Body of pancreas (tissue), 4 donors: Measurements from ENCODE around the gene ACBD6.

Experiments
- POLR2A ChIP-seq, 3 donors: fragments of 450-650 bp; IDR thresholded peaks; one replicate each; pipeline ENCODE4 v1.6.1; 2016; ENCODE audit warnings: antibody characterized with exemption in 3 of 3, mild to moderate bottlenecking in 2 of 3
- TF ChIP-seq, protein P1 (sequence below), 7 experiments: fragments of 450-650 bp in 4 of 7; fragments of 200-600 bp in 3 of 7; sonication (generic) in 3 of 7; IDR thresholded peaks; one replicate each; pipeline ENCODE4 v1.5.1; 2016 to 2019; ENCODE audit warnings: antibody characterized with exemption in 7 of 7

- TF ChIP-seq, protein P1, sequence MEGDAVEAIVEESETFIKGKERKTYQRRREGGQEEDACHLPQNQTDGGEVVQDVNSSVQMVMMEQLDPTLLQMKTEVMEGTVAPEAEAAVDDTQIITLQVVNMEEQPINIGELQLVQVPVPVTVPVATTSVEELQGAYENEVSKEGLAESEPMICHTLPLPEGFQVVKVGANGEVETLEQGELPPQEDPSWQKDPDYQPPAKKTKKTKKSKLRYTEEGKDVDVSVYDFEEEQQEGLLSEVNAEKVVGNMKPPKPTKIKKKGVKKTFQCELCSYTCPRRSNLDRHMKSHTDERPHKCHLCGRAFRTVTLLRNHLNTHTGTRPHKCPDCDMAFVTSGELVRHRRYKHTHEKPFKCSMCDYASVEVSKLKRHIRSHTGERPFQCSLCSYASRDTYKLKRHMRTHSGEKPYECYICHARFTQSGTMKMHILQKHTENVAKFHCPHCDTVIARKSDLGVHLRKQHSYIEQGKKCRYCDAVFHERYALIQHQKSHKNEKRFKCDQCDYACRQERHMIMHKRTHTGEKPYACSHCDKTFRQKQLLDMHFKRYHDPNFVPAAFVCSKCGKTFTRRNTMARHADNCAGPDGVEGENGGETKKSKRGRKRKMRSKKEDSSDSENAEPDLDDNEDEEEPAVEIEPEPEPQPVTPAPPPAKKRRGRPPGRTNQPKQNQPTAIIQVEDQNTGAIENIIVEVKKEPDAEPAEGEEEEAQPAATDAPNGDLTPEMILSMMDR (IDR thresholded peaks at IDR 0.05), result no peak
- no peak for TF ChIP-seq POLR2A (IDR thresholded peaks at IDR 0.05)
These were observed 237.2 kb downstream of the ACBD6 start for GRCh38 chr1:180265201-180265600.
